Kidney tubule cell (primary cell): ENCODE results near the gene VIM.
A peak's percentile ranks its signal among the peaks of the same experiment; 100 is the strongest.
"Not testable (repeated sequence)": the region's sequence is repeated elsewhere in the genome, so short reads cannot be mapped to it uniquely, and the experiment has no call there.

Experiments used
- DNase-seq: peaks from one replicate; pipeline ENCODE4 v3.0.0-alpha.2; 2018; ENCODE audit warnings: low spot score

The VIM gene

GRCh38 chr10:17233286-17233991, 5.4 kb downstream of the VIM start:
- peak; percentile 44 for DNase-seq

- peak; percentile 24 for DNase-seq
Observed at GRCh38 chr10:17234431-17234945, 6.4 kb downstream of the VIM start.

DNA sequence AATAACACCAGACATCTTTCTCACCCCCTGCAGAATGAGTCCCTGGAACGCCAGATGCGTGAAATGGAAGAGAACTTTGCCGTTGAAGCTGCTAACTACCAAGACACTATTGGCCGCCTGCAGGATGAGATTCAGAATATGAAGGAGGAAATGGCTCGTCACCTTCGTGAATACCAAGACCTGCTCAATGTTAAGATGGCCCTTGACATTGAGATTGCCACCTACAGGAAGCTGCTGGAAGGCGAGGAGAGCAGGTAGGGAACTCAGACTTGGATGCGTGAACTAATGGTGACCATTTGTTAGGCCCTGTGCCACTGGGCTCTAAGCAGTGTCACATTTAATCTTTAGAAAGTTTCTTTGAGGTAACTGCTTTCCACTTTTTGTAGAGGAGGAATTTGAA, 7.1 kb downstream of the VIM start:
- peak; percentile 50 for DNase-seq

DNA sequence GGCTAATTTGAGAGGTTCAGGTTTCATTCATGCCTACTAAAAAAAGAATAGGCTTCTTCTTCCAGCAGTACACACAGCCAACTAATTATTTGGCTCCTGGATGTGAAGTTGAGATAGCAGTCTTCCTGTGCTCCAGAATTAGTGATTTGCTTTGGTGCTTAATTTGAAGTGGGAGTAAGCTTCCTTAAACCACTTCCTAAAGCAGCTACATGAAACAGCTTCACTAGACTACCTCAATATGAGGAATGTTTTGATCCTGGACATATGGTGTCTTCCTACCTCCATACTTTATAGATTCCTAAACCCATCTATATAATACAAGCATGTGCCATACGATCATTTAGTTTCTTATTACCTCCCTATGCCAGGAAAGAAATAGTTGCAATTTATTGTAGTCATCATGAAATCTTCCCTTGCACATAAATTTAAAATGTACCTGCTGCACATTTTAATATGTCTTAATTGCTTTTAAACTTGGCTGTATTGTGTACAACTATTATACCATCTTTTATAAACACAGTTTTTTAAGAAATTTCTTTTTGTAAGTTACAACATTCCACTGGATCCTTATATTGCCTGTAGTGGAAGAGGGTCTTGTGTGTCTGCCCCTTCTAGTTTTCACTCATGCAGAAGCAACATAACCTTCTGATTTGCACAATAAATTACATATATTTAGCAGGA, 8.6 kb downstream of the VIM start:
- no peak for DNase-seq

GRCh38 chr10:17237149-17237527, 9.1 kb downstream of the VIM start:
- DNase-seq: no peak

DNA sequence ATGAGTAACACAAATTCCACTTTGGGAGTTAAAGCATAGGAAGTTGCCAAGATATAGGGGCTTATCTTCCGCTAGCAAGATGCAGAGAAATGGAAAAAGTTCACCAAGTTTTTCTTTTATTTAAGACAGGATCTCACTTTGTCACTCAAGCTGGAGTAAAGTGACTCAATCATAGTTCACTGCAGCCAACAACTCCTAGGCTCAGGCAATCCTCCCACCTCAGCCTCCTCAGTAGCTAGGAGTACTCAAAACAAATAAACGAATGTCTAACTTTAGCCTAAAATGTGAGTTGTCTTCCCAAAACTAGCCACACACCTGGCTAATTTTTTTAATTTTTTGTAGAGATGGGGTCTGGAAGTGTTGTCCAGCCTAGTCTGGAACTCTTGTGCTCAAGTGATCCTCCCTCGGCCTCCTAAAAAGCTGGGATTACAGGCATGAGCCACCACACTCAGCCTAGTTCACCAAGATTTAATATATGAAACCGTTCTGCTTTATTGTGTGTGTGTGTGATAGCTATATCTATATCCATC, 9.9 kb downstream of the VIM start:
- no peak for DNase-seq

DNA sequence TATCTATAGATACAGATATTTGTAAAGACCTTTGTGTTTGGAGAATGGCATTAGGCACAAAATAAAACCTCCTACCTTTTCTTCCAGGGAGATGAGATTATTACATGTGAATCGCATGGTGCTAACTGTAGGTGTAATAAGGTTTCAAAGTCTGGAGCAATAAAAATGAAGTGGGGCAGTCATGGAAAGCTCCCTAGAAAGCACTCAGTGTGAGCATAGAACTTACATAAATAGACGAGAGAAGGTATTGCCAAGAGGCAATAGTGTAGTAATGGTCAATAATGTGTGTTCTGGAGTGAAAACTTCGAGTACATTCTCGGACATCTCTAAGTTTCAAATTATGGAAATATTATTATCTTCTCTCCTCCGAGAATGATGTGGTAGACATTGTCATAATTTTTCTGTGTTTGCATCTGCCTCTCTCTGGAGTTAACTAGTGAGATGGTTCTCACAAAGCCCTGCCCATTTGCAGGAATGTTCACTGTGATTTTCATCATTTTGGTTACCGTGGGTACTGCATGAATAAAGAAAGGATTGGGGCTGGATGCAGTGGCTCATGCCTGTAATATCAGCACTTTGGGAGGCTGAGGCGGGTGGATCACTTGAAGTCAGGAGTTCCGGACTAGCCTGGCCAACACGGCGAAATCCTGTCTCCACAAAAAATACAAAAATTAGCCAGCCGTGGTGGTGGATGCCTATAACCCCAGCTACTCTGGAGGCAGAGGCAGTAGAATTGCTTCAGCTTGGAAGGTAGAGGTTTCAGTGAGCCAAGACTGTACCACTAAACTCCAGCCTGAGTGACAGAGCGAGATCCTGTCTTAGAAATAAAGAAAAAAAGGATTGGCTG, 10.6 kb downstream of the VIM start:
- DNase-seq: peak; percentile 83

DNA sequence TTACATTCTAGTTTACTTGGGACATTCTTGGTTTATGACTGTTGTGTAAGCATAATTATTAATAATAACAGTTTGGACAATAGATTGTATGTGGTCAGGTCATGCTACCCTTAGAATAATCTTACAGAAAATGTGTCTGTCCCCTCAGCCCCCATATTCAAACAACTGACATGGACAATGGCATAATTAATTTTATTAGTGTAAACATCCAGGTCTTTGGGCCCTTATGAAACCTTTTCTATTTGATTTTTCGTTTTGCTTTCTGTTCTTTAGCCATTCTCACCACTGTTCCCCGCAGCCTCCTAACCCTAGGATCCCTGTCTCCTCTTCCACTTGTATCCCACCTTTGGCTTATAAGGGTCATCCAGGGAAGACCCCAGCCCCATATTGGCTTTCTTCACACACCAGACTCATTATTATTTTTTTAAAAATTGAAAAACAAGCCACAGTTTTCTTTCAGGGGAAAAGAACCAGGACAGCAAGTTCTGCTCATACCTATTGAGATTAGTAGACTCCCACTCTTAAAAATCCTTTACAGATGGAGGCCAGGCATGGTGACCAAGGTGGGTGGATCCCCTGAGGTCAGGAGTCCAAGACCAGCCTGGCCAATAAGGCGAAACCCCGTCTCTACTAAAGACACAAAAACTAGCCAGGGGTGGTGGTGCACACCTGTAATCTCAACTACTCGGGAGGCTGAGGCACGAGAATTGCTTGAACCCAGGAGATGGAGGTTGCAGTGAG, 11.5 kb downstream of the VIM start:
- no peak for DNase-seq

- DNase-seq: no peak
Observed at GRCh38 chr10:17240096-17240495, 12.1 kb downstream of the VIM start.

GRCh38 chr10:17240616-17241015, 12.6 kb downstream of the VIM start:
- no peak for DNase-seq

DNA sequence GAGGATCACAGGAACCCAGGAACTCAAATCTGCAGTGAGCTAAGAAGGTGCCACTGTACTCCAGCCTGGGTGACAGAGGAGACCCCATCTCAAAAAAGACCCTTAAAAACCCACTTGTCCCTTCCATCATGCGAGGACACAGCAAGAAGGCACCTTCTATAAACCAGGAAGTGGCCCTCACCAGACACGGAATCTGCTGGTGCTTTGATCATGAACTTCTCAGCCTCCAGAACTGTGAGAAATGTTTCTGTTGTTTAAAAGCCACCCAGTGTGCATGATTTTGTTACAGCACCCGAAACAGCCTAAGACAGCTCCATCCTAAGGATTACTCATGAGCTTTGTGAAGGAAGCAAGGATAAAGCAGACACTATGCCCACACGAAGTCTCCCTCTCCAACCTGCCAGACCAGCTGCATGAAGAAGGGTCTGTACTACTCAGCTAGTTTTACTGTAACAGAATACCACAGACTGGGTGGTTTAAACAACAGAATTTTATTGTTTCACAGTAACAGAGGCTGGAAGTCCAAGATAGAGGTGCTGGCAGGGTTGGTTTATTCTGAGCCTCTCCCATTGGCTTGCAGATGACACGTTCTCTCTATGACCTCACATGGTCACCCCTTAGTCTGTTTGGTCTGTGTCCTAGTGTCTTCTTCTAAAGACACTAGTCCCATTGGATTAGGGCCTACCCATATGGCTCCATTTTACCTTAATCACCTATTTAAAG, 13.7 kb downstream of the VIM start:
- DNase-seq: no peak

GRCh38 chr10:17244700-17245365, 16.8 kb downstream of the VIM start:
- no peak for DNase-seq

- no peak for DNase-seq
Observed at GRCh38 chr10:17247210-17247609, 19.2 kb downstream of the VIM start.

DNA sequence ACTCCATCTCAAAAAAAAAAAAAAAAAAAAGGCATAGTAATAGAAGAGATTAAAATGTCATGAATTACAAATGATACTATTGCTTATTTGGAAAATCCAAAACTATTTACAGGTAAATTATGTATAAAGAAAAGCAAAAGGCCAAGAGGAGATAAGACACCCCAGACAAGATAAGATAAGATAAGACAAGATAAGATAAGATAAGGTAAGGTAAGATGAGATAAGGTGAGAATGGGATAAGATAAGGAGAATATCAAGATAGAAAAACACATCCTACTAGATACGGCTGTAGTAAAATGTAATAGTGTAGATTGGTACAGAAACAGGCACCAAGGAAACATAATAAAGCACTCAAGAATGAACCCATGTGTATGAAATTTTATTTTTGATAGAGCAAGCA, 20.9 kb downstream of the VIM start:
- no peak for DNase-seq

DNA sequence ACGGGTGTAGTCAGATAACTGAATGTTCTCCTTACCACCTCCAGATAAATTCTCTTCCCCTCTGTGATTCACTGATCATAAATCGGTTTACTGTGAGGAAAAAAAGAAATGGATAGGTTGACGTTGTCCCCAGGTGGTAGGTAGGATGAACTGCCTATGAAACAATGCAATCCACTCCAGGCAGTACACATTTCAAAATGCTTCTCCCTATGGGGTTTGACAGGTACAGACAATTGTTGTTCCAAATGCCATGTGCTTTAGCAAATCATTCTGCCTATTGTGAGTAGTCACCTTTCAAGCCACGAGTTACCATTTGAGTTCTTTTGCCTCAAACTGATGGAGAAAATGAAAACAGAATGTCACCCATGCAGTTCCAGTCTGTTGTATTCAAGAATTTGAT, 21.8 kb downstream of the VIM start:
- peak; percentile 52 for DNase-seq

DNA sequence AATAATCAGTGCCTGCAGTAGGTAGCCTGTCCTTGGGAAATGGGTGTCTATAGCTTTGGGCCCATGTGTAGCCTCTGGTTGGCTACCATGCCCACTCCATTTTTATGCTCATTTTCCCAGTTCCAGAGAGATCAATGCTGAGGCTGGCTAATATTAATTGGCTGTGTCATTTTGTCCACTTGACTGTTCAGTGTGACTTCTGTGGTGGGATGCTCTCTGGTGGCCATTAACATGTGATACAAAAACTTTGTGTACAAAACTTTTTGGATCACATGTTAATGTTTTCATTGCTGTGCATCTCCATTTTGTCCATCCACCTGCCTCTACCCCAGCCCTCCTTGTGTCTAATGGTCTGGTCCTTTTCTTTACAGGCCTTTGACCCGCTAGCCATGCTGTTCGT, 22.7 kb downstream of the VIM start:
- no peak for DNase-seq

DNA sequence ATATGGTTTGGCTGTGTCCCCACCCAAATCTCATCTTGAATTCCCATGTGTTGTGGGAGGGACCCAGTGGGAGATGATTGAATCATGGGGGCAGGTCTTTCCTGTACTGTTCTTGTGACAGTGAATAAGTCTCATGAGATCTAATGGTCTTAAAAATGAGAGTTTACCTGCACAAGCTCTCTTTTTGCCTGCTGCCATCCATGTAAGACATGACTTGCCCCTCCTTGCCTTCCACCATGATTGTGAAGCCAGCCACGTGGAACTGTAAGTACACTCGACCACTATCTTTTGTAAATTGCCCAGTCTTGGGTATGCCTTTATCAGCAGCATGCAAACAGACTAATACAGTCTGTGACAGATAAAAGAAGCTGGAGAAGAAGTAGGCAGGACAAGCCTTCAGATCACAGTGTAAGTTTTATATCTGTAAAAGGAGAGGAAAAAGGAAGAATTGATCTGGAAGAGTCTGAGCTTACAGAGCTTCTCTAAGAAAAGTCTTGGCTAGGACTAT, 26.6 kb downstream of the VIM start:
- DNase-seq: not testable (repeated sequence)

DNA sequence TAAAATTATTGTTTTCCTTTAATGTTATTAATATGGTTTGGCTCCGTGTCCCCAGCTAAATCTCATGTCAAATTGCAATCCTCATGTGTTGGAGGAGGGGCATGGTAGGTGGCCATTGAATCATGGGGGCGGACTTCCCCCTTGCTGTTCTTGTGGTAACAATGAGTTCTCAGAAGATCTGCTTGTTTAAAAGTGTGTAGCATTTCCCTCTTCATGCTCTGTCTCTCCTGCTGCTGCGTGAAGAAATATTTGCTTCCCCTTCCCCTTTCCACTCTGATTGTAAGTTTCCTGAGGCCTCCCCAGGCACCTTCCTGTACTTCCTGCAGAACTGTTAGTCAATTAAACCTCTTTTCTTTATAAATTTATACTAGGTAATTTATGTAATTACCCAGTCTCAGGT, 27.5 kb downstream of the VIM start:
- no peak for DNase-seq

DNA sequence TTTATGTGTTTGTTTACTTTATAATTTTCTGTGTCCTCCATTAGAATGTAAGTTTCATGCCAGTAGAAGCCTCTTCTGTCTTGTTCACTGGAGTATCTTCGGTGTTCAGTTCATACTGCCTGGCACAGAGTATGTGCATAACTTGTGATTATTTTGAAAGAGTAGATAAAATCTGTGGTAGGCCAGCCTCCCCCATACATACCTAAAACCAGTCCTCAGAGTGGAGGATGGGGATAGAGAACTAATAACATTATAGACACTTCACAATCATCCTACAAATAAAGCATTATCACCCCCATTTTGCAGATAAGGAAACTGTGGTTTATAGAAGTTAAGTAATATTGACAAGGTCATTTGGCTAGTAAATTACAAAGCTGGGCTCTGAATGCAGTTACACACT, 28.0 kb downstream of the VIM start:
- DNase-seq: no peak

- DNase-seq: no peak
Observed at GRCh38 chr10:17256627-17257026, 28.6 kb downstream of the VIM start.
